ENCODE results near the gene CD200R1. TPM values are rescaled to one million over a fixed set of nuclear protein-coding genes. Genes with fewer than 3 reads are reported as not detected.

CD200R1 gene
- total and polyA plus RNA-seq, 2 donors (not counting 1 experiment from before 2014, with no cell fraction given): 3.6 to 3.7 TPM

GRCh38 chr3:112931736-112932521 is 43.0 kb downstream of the CD200R1 start:
- Histone ChIP-seq H3K4me3 (ENCODE audit: control extremely low read depth in 1 of 5, extremely low read depth in 1 of 5, insufficient read depth in 1 of 5, low read depth in 2 of 5, low read length in 4 of 5) (no peak overlapping the region), H3K9me3 (ENCODE audit: control extremely low read depth in 1 of 3, control insufficient read depth in 2 of 3, insufficient read depth in 1 of 3, low read length in 2 of 3) (peaks cover 0 to 4% (median 2%) of the 10 kb centered on the region in 3 donors), H3K9ac (ENCODE audit: low read length) (no peak overlapping the region), H4K20me1 (ENCODE audit: control insufficient read depth, insufficient read depth, low read length, poor library complexity, severe bottlenecking) (no peaks in the 10 kb centered on the region), H2AFZ (ENCODE audit: insufficient read depth, low read depth, low read length, poor library complexity, severe bottlenecking) (peak overlapping the region; percentile 11), H3K79me2 (ENCODE audit: control insufficient read depth, insufficient read depth, low read length) (no peaks in the 10 kb centered on the region), H3K36me3 (replicated peaks in 1 of 2; ENCODE audit: control extremely low read depth in 1 of 2, control insufficient read depth in 1 of 2, extremely low read depth in 1 of 2, insufficient read depth in 2 of 2, low read length in 1 of 2) (no peaks in the 10 kb centered on the region), H3K27me3 (replicated peaks in 1 of 4; ENCODE audit: control extremely low read depth in 1 of 4, control insufficient read depth in 3 of 4, insufficient read depth in 4 of 4, low read length in 3 of 4) (no peaks in the 10 kb centered on the region), H3K4me1 (ENCODE audit: control insufficient read depth in 2 of 2, insufficient read depth in 2 of 2, low read length in 2 of 2) (peaks cover 0 to 8% of the 10 kb centered on the region in 2 donors), H3K4me2 (replicated peaks; ENCODE audit: low read depth, low read length, poor library complexity, severe bottlenecking) (no peak overlapping the region), H3K27ac (ENCODE audit: low read length in 2 of 2) (no peak overlapping the region)
- ChIA-PET POLR2A (no interaction called here), CTCF (no interaction called here)
- no peak for TF ChIP-seq EZH2 (IDR thresholded peaks at IDR 0.05; ENCODE audit: borderline replicate concordance, insufficient read depth, low read depth, low read length, poor library complexity, severe bottlenecking)
- TF ChIP-seq CTCF (IDR thresholded peaks at IDR 0.05): no peak
- WGBS (ENCODE audit: insufficient coverage): 100% methylated on average over 2 of the region's 3 CpGs
- H3K27ac Mint-ChIP-seq: peak overlapping the region; percentile 37
- DNase-seq (no peak), ATAC-seq (ENCODE audit: low read depth) (no peak)
- no peak overlapping the region for H3K4me3 Mint-ChIP-seq
- intact Hi-C loops (cut with micrococcal nuclease): no loop called here
- H3K4me1 Mint-ChIP-seq: peaks cover 2% of the 10 kb centered on the region
- no peaks in the 10 kb centered on the region for H3K27me3 Mint-ChIP-seq
- peaks cover 2% of the 10 kb centered on the region for H3K9me3 Mint-ChIP-seq (ENCODE audit: insufficient read depth)

GRCh38 chr3:112930771-112931170 is 44.1 kb downstream of the CD200R1 start:
- no peak overlapping the region for H3K4me3 ChIP-seq (ENCODE audit: control extremely low read depth in 1 of 5, extremely low read depth in 1 of 5, insufficient read depth in 1 of 5, low read depth in 2 of 5, low read length in 4 of 5)
- TF ChIP-seq CTCF (IDR thresholded peaks at IDR 0.05) (no peak), EZH2 (IDR thresholded peaks at IDR 0.05; ENCODE audit: borderline replicate concordance, insufficient read depth, low read depth, low read length, poor library complexity, severe bottlenecking) (no peak)
- no peak overlapping the region for H3K27ac ChIP-seq (ENCODE audit: low read length in 2 of 2)
- H3K4me2 ChIP-seq (replicated peaks; ENCODE audit: low read depth, low read length, poor library complexity, severe bottlenecking): no peak overlapping the region
- CTCF ChIA-PET: no interaction called here
- Mint-ChIP-seq H3K4me3 (no peak overlapping the region), H3K27me3 (no peaks in the 10 kb centered on the region), H3K27ac (no peak overlapping the region), H3K9me3 (ENCODE audit: insufficient read depth) (peaks cover 2% of the 10 kb centered on the region), H3K4me1 (peaks cover 10% of the 10 kb centered on the region)
- WGBS (ENCODE audit: insufficient coverage): no CpG with 5 or more reads among the region's 3 CpGs
- DNase-seq (no peak), ATAC-seq (ENCODE audit: low read depth) (no peak)
- peaks cover 0 to 8% of the 10 kb centered on the region in 2 donors for H3K4me1 ChIP-seq (ENCODE audit: control insufficient read depth in 2 of 2, insufficient read depth in 2 of 2, low read length in 2 of 2)
- no peak overlapping the region for H3K9ac ChIP-seq (ENCODE audit: low read length)
- no peaks in the 10 kb centered on the region for H3K36me3 ChIP-seq (replicated peaks in 1 of 2; ENCODE audit: control extremely low read depth in 1 of 2, control insufficient read depth in 1 of 2, extremely low read depth in 1 of 2, insufficient read depth in 2 of 2, low read length in 1 of 2)
- no peak overlapping the region for H2AFZ ChIP-seq (ENCODE audit: insufficient read depth, low read depth, low read length, poor library complexity, severe bottlenecking)
- H3K9me3 ChIP-seq (ENCODE audit: control extremely low read depth in 1 of 3, control insufficient read depth in 2 of 3, insufficient read depth in 1 of 3, low read length in 2 of 3): peaks cover 0 to 4% (median 2%) of the 10 kb centered on the region in 3 donors
- no peaks in the 10 kb centered on the region for H3K27me3 ChIP-seq (replicated peaks in 1 of 4; ENCODE audit: control extremely low read depth in 1 of 4, control insufficient read depth in 3 of 4, insufficient read depth in 4 of 4, low read length in 3 of 4)
- intact Hi-C loops (cut with micrococcal nuclease): no loop called here
- POLR2A ChIA-PET: no interaction called here
- no peaks in the 10 kb centered on the region for H4K20me1 ChIP-seq (ENCODE audit: control insufficient read depth, insufficient read depth, low read length, poor library complexity, severe bottlenecking)
- H3K79me2 ChIP-seq (ENCODE audit: control insufficient read depth, insufficient read depth, low read length): no peaks in the 10 kb centered on the region
